ENCODE results near the gene ANKRD28.
"Not testable (repeated sequence)": the region's sequence is repeated elsewhere in the genome, so short reads cannot be mapped to it uniquely, and the experiment has no call there.

ANKRD28 gene

GRCh38 chr3:15634671-15635070 lies 163.1 kb downstream of the ANKRD28 start:
- no peak for DNase-seq (ENCODE audit: low read depth)

- no peak for DNase-seq (ENCODE audit: low read depth)
Measured at GRCh38 chr3:15633766-15634598, 163.8 kb downstream of the ANKRD28 start.

- DNase-seq (ENCODE audit: low read depth) = no peak
Measured at GRCh38 chr3:15633159-15633558, 164.6 kb downstream of the ANKRD28 start.

- DNase-seq (ENCODE audit: low read depth) = no peak
Measured at GRCh38 chr3:15632212-15632580, 165.6 kb downstream of the ANKRD28 start.

GRCh38 chr3:15631426-15632211 lies 166.2 kb downstream of the ANKRD28 start:
- DNase-seq (ENCODE audit: low read depth) = no peak

- DNase-seq (ENCODE audit: low read depth) = no peak
Measured at GRCh38 chr3:15630646-15631350, 167.0 kb downstream of the ANKRD28 start.

- DNase-seq (ENCODE audit: low read depth) = no peak
Measured at GRCh38 chr3:15629860-15630597, 167.8 kb downstream of the ANKRD28 start.

GRCh38 chr3:15628967-15629366 lies 168.8 kb downstream of the ANKRD28 start:
- no peak for DNase-seq (ENCODE audit: low read depth)

- no peak for DNase-seq (ENCODE audit: low read depth)
Measured at GRCh38 chr3:15623535-15624440, 174.0 kb downstream of the ANKRD28 start.

- not testable (repeated sequence) for DNase-seq (ENCODE audit: low read depth)
Measured at GRCh38 chr3:15619659-15620464, 177.9 kb downstream of the ANKRD28 start.

All from GM04503 (cell line).